ENCODE data around the gene PHKA2. TPM values are rescaled to one million over a fixed set of nuclear protein-coding genes. Genes with fewer than 3 reads are reported as not detected.
"Not testable (repeated sequence)": the region's sequence is repeated elsewhere in the genome, so short reads cannot be mapped to it uniquely, and the experiment has no call there.

Gene PHKA2
- total and polyA plus RNA-seq, 5 donors = 26.9 to 42.4 (median 32.1) TPM

DNA sequence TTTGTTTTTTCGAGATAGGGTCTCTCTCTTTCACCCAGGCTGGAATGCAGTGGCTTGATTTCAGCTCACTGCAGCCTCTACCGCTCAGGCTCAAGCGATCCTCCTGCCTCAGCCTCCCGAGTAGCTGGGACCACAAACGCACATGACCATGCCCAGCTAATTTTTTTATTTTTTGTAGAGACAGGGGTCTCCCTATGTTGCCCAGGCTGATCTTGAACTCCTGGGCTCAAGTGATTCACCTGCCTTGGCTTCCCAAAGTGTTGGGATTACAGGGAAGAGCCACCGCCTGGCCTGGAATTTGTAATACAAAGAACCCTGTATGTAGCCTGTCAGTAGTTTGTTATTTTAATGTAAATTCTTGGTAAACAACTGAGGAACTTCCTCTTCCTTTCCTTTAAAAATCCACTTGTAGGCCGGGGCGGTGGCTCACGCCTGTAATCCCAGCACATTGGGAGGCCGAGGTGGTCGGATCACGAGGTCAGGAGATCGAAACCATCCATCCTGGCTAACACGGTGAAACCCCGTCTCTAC, 119.5 kb downstream of the PHKA2 start:
- H3K27me3 ChIP-seq (ENCODE audit: control insufficient read depth, insufficient read depth) = no peaks in the 10 kb centered on the region
- WGBS = 93% methylated on average over 15 of the region's 15 CpGs

DNA sequence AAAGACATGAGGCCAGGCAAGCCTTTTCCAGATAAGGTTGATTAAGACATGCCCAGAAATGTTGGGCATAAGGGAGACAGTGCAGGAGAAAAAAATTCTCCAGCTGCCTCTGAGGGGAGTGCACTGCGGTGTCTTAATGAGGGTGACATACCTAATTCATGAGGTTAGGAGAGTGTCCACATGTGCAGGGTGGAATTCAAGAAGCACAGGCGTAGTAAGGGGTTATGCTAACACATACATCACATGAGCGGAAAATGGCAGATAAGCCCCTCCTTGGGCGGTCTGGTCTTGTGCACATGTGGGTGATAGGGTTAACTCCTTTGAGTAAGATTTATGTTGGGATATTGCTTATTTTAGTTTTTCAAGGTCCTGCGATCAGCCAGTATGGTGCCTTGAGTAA, 122.4 kb downstream of the PHKA2 start:
- DNase-seq (no peak), ATAC-seq (no peak)
- no peaks in the 10 kb centered on the region for H3K4me1 ChIP-seq (ENCODE audit: control insufficient read depth, insufficient read depth, low read length)
- no peaks in the 10 kb centered on the region for H3K9me3 ChIP-seq (ENCODE audit: control insufficient read depth, low read length)
- H3K27me3 ChIP-seq (ENCODE audit: control insufficient read depth, insufficient read depth) = no peaks in the 10 kb centered on the region
- H3K4me3 ChIP-seq (ENCODE audit: low read length) = no peak overlapping the region
- intact Hi-C loops (cut with DNase I) = no loop called here
- H3K27ac ChIP-seq (ENCODE audit: low read length) = no peak overlapping the region
- 95% methylated on average over 5 of the region's 5 CpGs for WGBS

More for the DNA sequence above, 119.5 kb downstream of the PHKA2 start:
- intact Hi-C loops (cut with DNase I) = no loop called here
- no peak for DNase-seq
- Histone ChIP-seq H3K9me3 (ENCODE audit: control insufficient read depth, low read length) (no peaks in the 10 kb centered on the region), H3K27ac (ENCODE audit: low read length) (no peak overlapping the region), H3K4me1 (ENCODE audit: control insufficient read depth, insufficient read depth, low read length) (no peaks in the 10 kb centered on the region), H3K4me3 (ENCODE audit: low read length) (no peak overlapping the region)
- no peak for ATAC-seq

DNA sequence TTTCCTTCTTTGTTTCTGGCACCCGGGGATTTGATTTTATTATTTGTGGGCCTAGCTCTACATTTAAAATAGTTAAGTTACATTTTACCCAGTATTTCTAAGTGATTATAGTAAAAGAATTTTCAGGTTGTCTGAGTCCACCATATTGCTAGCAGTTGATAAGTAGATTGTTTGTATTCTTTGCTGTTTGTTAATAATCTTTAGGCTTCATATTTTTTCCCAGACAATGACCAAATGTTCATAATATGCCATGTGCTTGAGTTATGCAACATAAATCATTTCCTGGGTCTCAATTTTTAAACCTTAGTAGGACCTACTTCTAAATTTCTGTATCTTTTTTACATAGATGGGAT, 127.3 kb downstream of the PHKA2 start:
- Histone ChIP-seq H3K27me3 (ENCODE audit: control insufficient read depth, insufficient read depth) (no peaks in the 10 kb centered on the region), H3K4me3 (ENCODE audit: low read length) (no peak overlapping the region), H3K9me3 (ENCODE audit: control insufficient read depth, low read length) (no peaks in the 10 kb centered on the region), H3K27ac (ENCODE audit: low read length) (no peak overlapping the region), H3K4me1 (ENCODE audit: control insufficient read depth, insufficient read depth, low read length) (no peaks in the 10 kb centered on the region)
- DNase-seq = no peak
- 76% methylated on average over 1 of the region's 1 CpG for WGBS
- ATAC-seq = no peak
- intact Hi-C loops (cut with DNase I) = no loop called here

DNA sequence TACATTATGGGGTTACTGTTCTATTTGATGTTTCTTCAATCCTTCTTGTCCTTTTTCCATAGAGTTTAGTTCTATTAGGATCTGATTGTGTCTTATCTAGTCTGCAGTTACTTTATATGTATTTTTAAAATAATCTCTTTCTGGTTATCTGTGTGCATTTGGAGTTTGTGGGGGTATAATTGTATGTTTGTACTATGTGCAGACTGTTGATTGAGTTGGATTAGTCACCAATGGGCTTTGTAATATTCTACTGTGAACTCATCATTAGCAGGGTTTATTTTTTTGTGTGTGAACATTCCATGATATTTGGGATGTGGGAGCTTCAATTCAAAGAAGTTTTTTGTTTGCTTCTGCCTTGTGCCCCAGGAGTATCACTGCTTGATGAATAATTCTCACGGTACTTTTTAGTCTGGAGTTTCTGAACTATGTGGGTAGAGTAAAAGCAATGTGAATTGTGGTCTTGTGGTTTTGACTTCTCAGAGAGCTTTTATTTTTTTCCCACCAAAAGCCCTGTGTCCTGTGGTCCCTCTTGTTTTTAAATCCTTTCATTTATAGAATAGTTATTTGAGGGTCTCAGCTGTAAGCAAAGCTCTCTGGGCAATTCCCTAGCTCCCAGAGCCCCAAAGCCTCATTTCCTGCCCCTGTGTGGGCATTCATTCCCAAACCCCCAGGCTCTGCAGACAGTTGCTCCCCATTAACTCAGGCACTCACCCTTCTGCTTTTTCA, 127.8 kb downstream of the PHKA2 start:
- Histone ChIP-seq H3K27ac (ENCODE audit: low read length) (no peak overlapping the region), H3K9me3 (ENCODE audit: control insufficient read depth, low read length) (no peaks in the 10 kb centered on the region), H3K4me3 (ENCODE audit: low read length) (no peak overlapping the region), H3K4me1 (ENCODE audit: control insufficient read depth, insufficient read depth, low read length) (no peaks in the 10 kb centered on the region), H3K27me3 (ENCODE audit: control insufficient read depth, insufficient read depth) (no peaks in the 10 kb centered on the region)
- ATAC-seq = no peak
- WGBS = 52% methylated on average over 1 of the region's 1 CpG
- no peak for DNase-seq
- intact Hi-C loops (cut with DNase I) = no loop called here

DNA sequence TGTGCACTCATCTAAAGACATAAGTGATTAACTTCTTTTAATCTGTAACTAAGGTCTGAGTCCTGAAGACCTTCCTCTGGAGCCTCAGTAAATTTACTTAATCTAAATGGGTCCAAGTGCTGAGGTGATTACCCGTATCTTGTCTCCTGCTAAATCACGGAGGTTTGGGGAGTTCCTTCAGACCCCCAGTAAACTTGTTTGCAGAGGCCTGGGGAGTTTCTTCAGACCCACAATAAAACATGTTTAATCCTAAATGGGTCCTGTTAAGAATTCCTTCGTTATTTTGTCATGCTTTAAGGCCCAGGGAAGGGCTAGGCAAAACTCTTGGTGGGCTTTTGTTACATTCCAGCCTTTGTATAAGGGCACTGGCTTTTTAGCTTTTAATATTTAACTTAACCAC, 136.0 kb downstream of the PHKA2 start:
- H3K9me3 ChIP-seq (ENCODE audit: control insufficient read depth, low read length); H3K4me1 ChIP-seq (ENCODE audit: control insufficient read depth, insufficient read depth, low read length); intact Hi-C loops (cut with DNase I); H3K4me3 ChIP-seq (ENCODE audit: low read length); ATAC-seq; H3K27ac ChIP-seq (ENCODE audit: low read length); DNase-seq; H3K27me3 ChIP-seq (ENCODE audit: control insufficient read depth, insufficient read depth): not testable (repeated sequence)
- WGBS = 94% methylated on average over 3 of the region's 3 CpGs

Other genes with a start within 250 kb of the PHKA2 start
- gene ADGRG2, start 138.4 kb upstream of the PHKA2 start, total RNA-seq = under 1 TPM; 0.34 to 0.70 (median 0.51) TPM
- 0.59 TPM for gene ADGRG2, start 138.4 kb upstream of the PHKA2 start, polyA plus RNA-seq

All from right cardiac atrium (tissue), 5 donors.